ENCODE results near the gene STOML1.

The STOML1 gene

DNA sequence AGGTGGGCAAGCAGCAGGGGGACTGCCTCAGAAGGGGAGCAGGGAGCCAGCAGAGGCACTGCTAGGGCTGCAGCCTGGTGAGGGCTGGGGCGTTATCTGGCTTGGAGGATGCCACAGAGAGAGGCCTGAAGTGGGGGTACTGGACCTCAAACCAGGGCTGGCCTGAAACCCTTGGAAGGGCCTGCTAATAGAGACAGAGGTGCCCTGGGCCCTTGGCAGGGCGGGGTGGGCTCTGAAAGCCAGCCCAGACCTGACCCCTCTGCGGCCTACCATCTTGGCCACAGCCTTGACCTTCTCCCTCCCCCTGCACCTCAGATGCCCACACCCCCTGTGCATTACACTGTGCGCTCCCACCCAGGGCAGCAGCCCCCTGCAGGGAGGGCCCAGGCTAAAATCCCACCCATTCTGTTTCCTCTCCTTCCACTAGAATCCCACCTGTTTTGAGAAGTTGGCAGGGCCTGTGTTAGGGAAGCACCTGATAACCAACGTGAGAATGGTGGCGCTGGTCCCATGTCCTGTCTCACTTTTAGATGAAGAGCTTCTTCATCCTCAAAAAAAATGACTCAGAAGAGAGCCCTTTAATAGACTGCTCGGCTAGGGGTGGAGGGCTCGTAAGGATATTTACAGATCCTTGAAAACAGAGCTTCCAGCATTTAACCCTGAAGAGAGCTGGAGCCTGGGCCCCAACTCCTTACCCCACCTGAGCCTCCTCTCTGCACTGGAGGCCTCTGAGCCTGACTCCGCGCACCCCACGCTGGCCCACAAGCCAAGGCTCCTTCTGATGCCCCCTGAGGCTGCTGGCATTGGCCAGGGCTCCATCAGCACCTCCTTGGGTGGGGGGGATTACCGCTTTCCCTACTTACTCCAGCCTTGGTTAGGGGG is 36.0 kb downstream of the STOML1 start:
- TF ChIP-seq, protein P1, sequence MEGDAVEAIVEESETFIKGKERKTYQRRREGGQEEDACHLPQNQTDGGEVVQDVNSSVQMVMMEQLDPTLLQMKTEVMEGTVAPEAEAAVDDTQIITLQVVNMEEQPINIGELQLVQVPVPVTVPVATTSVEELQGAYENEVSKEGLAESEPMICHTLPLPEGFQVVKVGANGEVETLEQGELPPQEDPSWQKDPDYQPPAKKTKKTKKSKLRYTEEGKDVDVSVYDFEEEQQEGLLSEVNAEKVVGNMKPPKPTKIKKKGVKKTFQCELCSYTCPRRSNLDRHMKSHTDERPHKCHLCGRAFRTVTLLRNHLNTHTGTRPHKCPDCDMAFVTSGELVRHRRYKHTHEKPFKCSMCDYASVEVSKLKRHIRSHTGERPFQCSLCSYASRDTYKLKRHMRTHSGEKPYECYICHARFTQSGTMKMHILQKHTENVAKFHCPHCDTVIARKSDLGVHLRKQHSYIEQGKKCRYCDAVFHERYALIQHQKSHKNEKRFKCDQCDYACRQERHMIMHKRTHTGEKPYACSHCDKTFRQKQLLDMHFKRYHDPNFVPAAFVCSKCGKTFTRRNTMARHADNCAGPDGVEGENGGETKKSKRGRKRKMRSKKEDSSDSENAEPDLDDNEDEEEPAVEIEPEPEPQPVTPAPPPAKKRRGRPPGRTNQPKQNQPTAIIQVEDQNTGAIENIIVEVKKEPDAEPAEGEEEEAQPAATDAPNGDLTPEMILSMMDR (IDR thresholded peaks at IDR 0.05; ENCODE audit: control insufficient read depth, insufficient read depth, low read depth, low read length, missing control alignments), result no peak
- no peak for DNase-seq (ENCODE audit: low read depth)
- H3K4me3 ChIP-seq (ENCODE audit: control insufficient read depth, low read depth, low read length), result peak overlapping the region; percentile 7; the same call in 1 of the 2 replicates

GRCh38 chr15:73955326-73955725 is 36.8 kb downstream of the STOML1 start:
- DNase-seq (ENCODE audit: low read depth), result no peak
- TF ChIP-seq, protein P1 (IDR thresholded peaks at IDR 0.05; ENCODE audit: control insufficient read depth, insufficient read depth, low read depth, low read length, missing control alignments), result no peak
- H3K4me3 ChIP-seq (ENCODE audit: control insufficient read depth, low read depth, low read length), result no peak overlapping the region

- H3K4me3 ChIP-seq (ENCODE audit: control insufficient read depth, low read depth, low read length), result no peak overlapping the region
- TF ChIP-seq, protein P1 (IDR thresholded peaks at IDR 0.05; ENCODE audit: control insufficient read depth, insufficient read depth, low read depth, low read length, missing control alignments), result no peak
- DNase-seq (ENCODE audit: low read depth), result no peak
Observed at GRCh38 chr15:73954188-73955145, 37.6 kb downstream of the STOML1 start.

GRCh38 chr15:73952913-73953750 is 39.0 kb downstream of the STOML1 start:
- no peak for DNase-seq (ENCODE audit: low read depth)
- TF ChIP-seq, protein P1 (IDR thresholded peaks at IDR 0.05; ENCODE audit: control insufficient read depth, insufficient read depth, low read depth, low read length, missing control alignments), result no peak
- H3K4me3 ChIP-seq (ENCODE audit: control insufficient read depth, low read depth, low read length), result no peak overlapping the region

GRCh38 chr15:73952171-73952912 is 39.8 kb downstream of the STOML1 start:
- no peak overlapping the region for H3K4me3 ChIP-seq (ENCODE audit: control insufficient read depth, low read depth, low read length)
- TF ChIP-seq, protein P1 (IDR thresholded peaks at IDR 0.05; ENCODE audit: control insufficient read depth, insufficient read depth, low read depth, low read length, missing control alignments), result no peak
- DNase-seq (ENCODE audit: low read depth), result no peak

Data from AG09309 (cell line).